A673 (cell line): ENCODE results near the gene PATL1. TPM values are rescaled to one million over a fixed set of nuclear protein-coding genes. Genes with fewer than 3 reads are reported as not detected.
"Not testable (repeated sequence)": the region's sequence is repeated elsewhere in the genome, so short reads cannot be mapped to it uniquely, and the experiment has no call there.

ENCODE experiments used
- BruUV-seq: library from RNA; stranded (reverse); fragments of 400-500 nt; replicated peaks from 2 replicates; lab custom pipeline; 2021; lab: Mats Ljungman, UMichigan
- CTCF ChIA-PET: fragments of 300-600 bp; sonication (Branson Sonifier 250); formaldehyde crosslinking; loops from one replicate; lab custom pipeline; 2022; ENCODE audit warnings: antibody characterized with exemption; lab: Charles Lee
- POLR2A ChIA-PET: fragments of 300-600 bp; sonication (Branson Sonifier 250); formaldehyde crosslinking; loops from one replicate; lab custom pipeline; 2022; ENCODE audit warnings: antibody characterized with exemption; ENCODE audit not compliant: low non-redundant PET; lab: Charles Lee
- DNase-seq: peaks from one replicate; pipeline ENCODE4 v3.0.0-alpha.2; 2015; ENCODE audit warnings: low spot score
- H3K27ac ChIP-seq: fragments of 200-600 bp; sonication (generic); 2 replicates; pipeline ENCODE4 v1.5.1; 2016; ENCODE audit warnings: mixed run types, low read depth, mild to moderate bottlenecking, mixed read lengths, antibody characterized with exemption, low read length; ENCODE audit not compliant: poor library complexity, severe bottlenecking
- H3K27me3 ChIP-seq: fragments of 200-600 bp; sonication (generic); replicated peaks from 2 replicates; pipeline ENCODE4 v1.6.1; 2017; ENCODE audit warnings: mixed run types, low read depth, mild to moderate bottlenecking, mixed read lengths, antibody characterized with exemption, low read length; ENCODE audit not compliant: insufficient read depth, poor library complexity
- H3K36me3 ChIP-seq: fragments of 200-600 bp; sonication (generic); 2 replicates; pipeline ENCODE4 v1.6.1; 2016; ENCODE audit warnings: mixed run types, mild to moderate bottlenecking, mixed read lengths, antibody characterized with exemption, low read length; ENCODE audit not compliant: insufficient read depth, poor library complexity, severe bottlenecking
- H3K4me1 ChIP-seq: fragments of 200-600 bp; sonication (generic); 2 replicates; pipeline ENCODE4 v1.6.1; 2017; ENCODE audit warnings: mixed run types, mild to moderate bottlenecking, mixed read lengths, antibody characterized with exemption, low read length; ENCODE audit not compliant: insufficient read depth, poor library complexity, severe bottlenecking
- H3K4me3 ChIP-seq: fragments of 200-600 bp; sonication (generic); 2 replicates; pipeline ENCODE4 v1.5.1; 2016; ENCODE audit warnings: low read depth, mixed run types, mild to moderate bottlenecking, mixed read lengths, low read length; ENCODE audit not compliant: poor library complexity, severe bottlenecking
- H3K9me3 ChIP-seq: fragments of 200-600 bp; sonication (generic); 2 replicates; pipeline ENCODE4 v1.6.1; 2016; ENCODE audit warnings: mixed run types, low read depth, mild to moderate bottlenecking, mixed read lengths, antibody characterized with exemption, low read length; ENCODE audit not compliant: poor library complexity, severe bottlenecking
- CTCF ChIP-seq: fragments of 300-800, 200-600 bp; sonication (generic); conservative IDR thresholded peaks from 2 replicates; pipeline ENCODE4 v1.5.1; 2017; ENCODE audit warnings: low read depth, mild to moderate bottlenecking, antibody characterized with exemption, low read length, moderate library complexity, mixed read lengths
- EZH2 ChIP-seq: fragments of 200-600 bp; sonication (generic); IDR thresholded peaks from 2 replicates; pipeline ENCODE4 v1.6.1; 2017; ENCODE audit warnings: borderline replicate concordance, low read depth, mild to moderate bottlenecking, mixed read lengths, antibody characterized with exemption, low read length; ENCODE audit not compliant: poor library complexity, severe bottlenecking
- intact Hi-C: fragments of 100-400 bp; cut with micrococcal nuclease; formaldehyde crosslinking; loops from one replicate; pipeline ENCODE4 v1.10.0; 2022; ENCODE audit not compliant: unreplicated experiment
- total RNA-seq: library from RNA; stranded (reverse); gene quantifications from 2 replicates; pipeline ENCODE4 v1.2.3, GENCODE V29; 2021

PATL1 gene
- total RNA-seq, 1 experiment from 2014 or later = 78.9 TPM

GRCh38 chr11:59706518-59707285 lies 37.9 kb upstream of the PATL1 start:
- Histone ChIP-seq H3K27me3 (no peaks in the 10 kb centered on the region), H3K9me3 (no peaks in the 10 kb centered on the region), H3K4me3 (no peak overlapping the region), H3K27ac (no peak overlapping the region), H3K36me3 (no peaks in the 10 kb centered on the region), H3K4me1 (no peaks in the 10 kb centered on the region)
- no peak for DNase-seq
- BruUV-seq = no TSS peak
- ChIA-PET CTCF (no interaction called here), POLR2A (no interaction called here)
- TF ChIP-seq EZH2 = no peak
- no peak for TF ChIP-seq CTCF
- intact Hi-C loops = no loop called here

GRCh38 chr11:59705294-59705693 lies 36.5 kb upstream of the PATL1 start:
- intact Hi-C loops = no loop called here
- Histone ChIP-seq H3K27me3 (no peaks in the 10 kb centered on the region), H3K4me3 (no peak overlapping the region), H3K9me3 (no peaks in the 10 kb centered on the region), H3K36me3 (no peaks in the 10 kb centered on the region), H3K27ac (no peak overlapping the region), H3K4me1 (no peaks in the 10 kb centered on the region)
- TF ChIP-seq CTCF (no peak), EZH2 (no peak)
- ChIA-PET CTCF (no interaction called here), POLR2A (no interaction called here)
- no peak for DNase-seq
- no TSS peak for BruUV-seq

GRCh38 chr11:59703515-59703914 lies 34.7 kb upstream of the PATL1 start:
- H3K4me3 ChIP-seq, H3K27me3 ChIP-seq, H3K4me1 ChIP-seq, CTCF ChIA-PET, H3K27ac ChIP-seq, H3K9me3 ChIP-seq, POLR2A ChIA-PET, H3K36me3 ChIP-seq, intact Hi-C loops, DNase-seq, BruUV-seq: not testable (repeated sequence)

- not testable (repeated sequence) for BruUV-seq
These were observed 31.3 kb upstream of the PATL1 start for GRCh38 chr11:59700157-59700556.

More at GRCh38 chr11:59700157-59700556, 31.3 kb upstream of the PATL1 start:
- H3K9me3 ChIP-seq, H3K27me3 ChIP-seq, CTCF ChIA-PET, POLR2A ChIA-PET, H3K4me3 ChIP-seq, H3K27ac ChIP-seq, intact Hi-C loops, DNase-seq, H3K4me1 ChIP-seq, H3K36me3 ChIP-seq: not testable (repeated sequence)
